Heart left ventricle (tissue), 13 donors: ENCODE measurements around the gene BMP8A.

ENCODE experiments used
- CTCF ChIP-seq, 12 donors: fragments of 200-600 bp; sonication (generic) in 4 of 12; IDR thresholded peaks; one replicate each; pipeline versions ENCODE4 v1.5.0 to v1.8.0; 2018 to 2022; ENCODE audit warnings: antibody characterized with exemption in 12 of 12, mild to moderate bottlenecking in 5 of 12
- POLR2A ChIP-seq, 2 donors: fragments of 450-650 bp; IDR thresholded peaks; one replicate each; pipeline ENCODE4 v1.6.1; 2017; ENCODE audit warnings: antibody characterized with exemption in 2 of 2, mild to moderate bottlenecking in 2 of 2, moderate library complexity in 2 of 2
- donor health status: ischemic (EF 13 %, LVEDD 7.1; RV severe dilation, severe dysfunction).
- donor health status: DM: no; HTN: yes; CAD: no.
- donor health status: DM: no; HTN: no; CAD: no.
- donor health status: ischemic (EF 25% LVEDD 6.9; RV normal size, moderate dysfunction).
- donor health status: ischemic (EF 25% LVEDD 5.7; RV mildly dilated, moderate dysfunction).
- donor health status: ischemic (EF 35%, LVEDD 5.7; RV mildly dilated, moderate dysfunction).
- donor health status: nonischemic (EF 11% LVEDD 7.7; RV severe dilation, severe dysfunction).
- donor health status: DM: yes; HTN: yes; CAD: no.
- donor health status: PGD.
- donor health status: ischemic (EF 29% LVEDD 5.4; RV normal size, mild dysfunction).
- donor health status: nonischemic (EF 23%, LVEDD 6.1; RV moderate dilation, normal function).

- TF ChIP-seq POLR2A (IDR thresholded peaks at IDR 0.05) (no peak), CTCF (IDR thresholded peaks at IDR 0.05) (no peak)
These were observed 18.1 kb upstream of the BMP8A start for GRCh38 chr1:39473324-39473723.
